Measurements from ENCODE around the gene DISC1.

Gene DISC1

GRCh38 chr1:231810415-231810814 lies 183.8 kb downstream of the DISC1 start:
- no peak for DNase-seq (ENCODE audit: low read depth in 2 of 2)

- no peak for DNase-seq (ENCODE audit: low read depth in 2 of 2)
Observed at GRCh38 chr1:231814021-231814420, 187.4 kb downstream of the DISC1 start.

DNA sequence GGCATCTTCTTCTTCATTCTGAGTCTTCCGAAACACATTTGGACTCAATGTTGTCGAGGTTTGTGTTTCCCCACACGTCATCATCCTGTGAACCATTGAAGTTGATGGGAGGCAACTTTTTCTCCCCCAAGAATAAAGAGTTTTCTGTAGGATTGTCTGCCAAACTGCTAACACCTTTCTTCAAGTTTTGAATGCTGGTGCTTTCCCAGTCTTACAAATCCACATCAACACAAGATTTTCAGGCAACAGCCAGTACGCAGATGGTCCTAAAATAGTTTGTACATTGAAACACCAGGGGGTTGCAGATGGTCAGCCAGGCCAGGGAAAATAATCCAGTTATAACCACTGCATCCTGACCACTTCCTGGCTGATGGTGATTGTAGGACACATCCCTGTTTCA lies 187.9 kb downstream of the DISC1 start:
- no peak for DNase-seq (ENCODE audit: low read depth in 2 of 2)

GRCh38 chr1:231817801-231818200 lies 191.2 kb downstream of the DISC1 start:
- DNase-seq (ENCODE audit: low read depth in 2 of 2) = no peak

DNA sequence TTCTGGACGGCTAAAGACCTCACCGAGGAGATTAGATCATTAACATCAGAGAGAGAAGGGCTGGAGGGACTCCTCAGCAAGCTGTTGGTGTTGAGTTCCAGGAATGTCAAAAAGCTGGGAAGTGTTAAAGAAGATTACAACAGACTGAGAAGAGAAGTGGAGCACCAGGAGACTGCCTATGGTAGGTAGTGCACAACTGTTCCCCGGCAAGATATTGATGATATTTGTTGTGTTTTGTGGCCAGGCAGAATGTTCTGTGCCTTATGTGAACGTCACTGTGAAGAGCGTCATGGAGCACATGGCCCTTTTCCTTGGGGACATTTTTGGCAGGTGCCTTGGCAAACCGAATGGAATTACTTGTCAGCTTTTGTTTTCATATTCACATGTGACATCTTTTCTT lies 191.7 kb downstream of the DISC1 start:
- no peak for DNase-seq (ENCODE audit: low read depth in 2 of 2)

GRCh38 chr1:231821281-231821680 lies 194.7 kb downstream of the DISC1 start:
- DNase-seq (ENCODE audit: low read depth in 2 of 2) = no peak

- DNase-seq (ENCODE audit: low read depth in 2 of 2) = no peak
Observed at GRCh38 chr1:231822041-231822440, 195.5 kb downstream of the DISC1 start.

GRCh38 chr1:231826566-231826965 lies 200.0 kb downstream of the DISC1 start:
- no peak for DNase-seq (ENCODE audit: low read depth in 2 of 2)

GRCh38 chr1:231827337-231828105 lies 200.9 kb downstream of the DISC1 start:
- no peak for DNase-seq (ENCODE audit: low read depth in 2 of 2)

- no peak for DNase-seq (ENCODE audit: low read depth in 2 of 2)
Observed at GRCh38 chr1:231828182-231828920, 201.8 kb downstream of the DISC1 start.

DNA sequence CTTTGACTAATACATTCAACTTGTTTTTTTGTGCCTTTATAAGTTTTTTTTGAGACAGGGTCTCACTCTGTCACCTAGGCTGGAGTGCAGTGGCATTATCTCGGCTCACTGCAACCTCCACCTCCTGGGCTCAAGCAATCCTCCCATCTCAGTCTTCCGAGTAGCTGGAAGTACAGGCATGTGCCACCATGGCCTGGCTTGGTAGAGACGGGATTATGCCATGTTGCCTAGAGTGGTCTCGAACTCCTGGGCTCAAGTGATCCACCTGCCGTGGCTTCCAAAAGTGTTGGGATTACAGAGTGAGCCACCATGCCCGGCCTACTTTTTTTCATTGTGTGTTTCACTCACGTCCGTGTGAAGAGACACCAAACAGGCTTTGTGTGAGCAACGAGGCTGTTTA lies 202.7 kb downstream of the DISC1 start:
- no peak for DNase-seq (ENCODE audit: low read depth in 2 of 2)

DNA sequence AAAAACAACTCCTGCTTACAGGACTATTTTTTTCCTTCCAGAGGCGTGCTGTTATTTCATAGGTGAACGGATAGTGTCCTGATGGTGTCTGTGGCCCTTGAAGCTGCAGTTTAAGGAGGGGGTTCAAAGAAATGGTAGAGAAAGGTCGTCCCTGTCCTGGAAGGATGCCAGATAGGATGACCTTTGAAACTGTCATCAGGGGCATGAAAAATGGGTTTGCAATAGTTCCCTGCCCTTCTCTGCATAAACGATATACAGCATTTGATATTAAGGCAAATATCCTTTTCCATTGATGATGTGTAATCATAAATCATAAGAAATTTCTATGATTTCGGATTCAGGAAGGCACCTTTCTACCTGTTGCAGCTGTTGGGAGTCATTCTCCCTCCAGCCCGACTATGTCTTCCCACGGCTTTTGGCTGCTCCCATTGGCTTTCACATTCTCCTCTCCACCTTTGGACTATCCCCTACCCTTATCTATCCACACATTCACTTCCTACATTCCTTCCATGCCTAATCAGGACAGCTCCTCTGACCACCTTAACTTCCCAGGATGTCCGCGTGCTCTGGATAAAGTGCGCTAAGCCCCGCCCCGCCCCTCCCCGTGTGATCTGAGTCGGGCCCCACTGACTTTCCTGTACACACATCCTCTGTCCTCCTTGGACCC lies 209.8 kb downstream of the DISC1 start:
- DNase-seq (ENCODE audit: low read depth in 2 of 2) = no peak

GRCh38 chr1:231838521-231838920 lies 211.9 kb downstream of the DISC1 start:
- no peak for DNase-seq (ENCODE audit: low read depth in 2 of 2)

- no peak for DNase-seq (ENCODE audit: low read depth in 2 of 2)
Observed at GRCh38 chr1:231839999-231840398, 213.4 kb downstream of the DISC1 start.

- no peak for DNase-seq (ENCODE audit: low read depth in 2 of 2)
Observed at GRCh38 chr1:231841616-231842344, 215.2 kb downstream of the DISC1 start.

- no peak for DNase-seq (ENCODE audit: low read depth in 2 of 2)
Observed at GRCh38 chr1:231842441-231842840, 215.9 kb downstream of the DISC1 start.

DNA sequence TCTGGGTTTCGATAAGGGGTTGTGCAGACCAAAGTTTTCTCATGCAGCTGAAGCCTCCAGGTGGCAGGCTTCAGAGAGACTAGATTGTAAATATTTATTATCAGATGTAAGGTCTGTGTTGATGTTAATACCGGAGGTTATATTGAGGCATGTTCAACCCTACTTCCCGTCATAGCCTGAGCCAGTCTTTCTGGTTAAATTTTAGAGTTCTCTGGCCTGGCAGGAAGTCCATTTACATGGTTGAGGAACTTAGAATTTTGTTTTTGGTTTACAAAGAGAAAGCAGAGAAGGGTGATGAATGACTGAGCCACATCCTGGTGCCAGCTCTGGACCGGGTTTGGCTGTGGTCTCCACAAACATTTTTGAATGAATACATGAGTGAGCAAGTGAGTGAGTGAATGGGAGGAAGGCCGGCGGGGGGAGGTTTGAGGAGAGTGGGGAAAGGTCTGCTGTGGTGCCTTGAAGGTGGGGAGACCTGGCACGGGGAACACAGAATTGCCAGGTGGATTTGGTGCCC lies 218.5 kb downstream of the DISC1 start:
- no peak for DNase-seq (ENCODE audit: low read depth in 2 of 2)

DNA sequence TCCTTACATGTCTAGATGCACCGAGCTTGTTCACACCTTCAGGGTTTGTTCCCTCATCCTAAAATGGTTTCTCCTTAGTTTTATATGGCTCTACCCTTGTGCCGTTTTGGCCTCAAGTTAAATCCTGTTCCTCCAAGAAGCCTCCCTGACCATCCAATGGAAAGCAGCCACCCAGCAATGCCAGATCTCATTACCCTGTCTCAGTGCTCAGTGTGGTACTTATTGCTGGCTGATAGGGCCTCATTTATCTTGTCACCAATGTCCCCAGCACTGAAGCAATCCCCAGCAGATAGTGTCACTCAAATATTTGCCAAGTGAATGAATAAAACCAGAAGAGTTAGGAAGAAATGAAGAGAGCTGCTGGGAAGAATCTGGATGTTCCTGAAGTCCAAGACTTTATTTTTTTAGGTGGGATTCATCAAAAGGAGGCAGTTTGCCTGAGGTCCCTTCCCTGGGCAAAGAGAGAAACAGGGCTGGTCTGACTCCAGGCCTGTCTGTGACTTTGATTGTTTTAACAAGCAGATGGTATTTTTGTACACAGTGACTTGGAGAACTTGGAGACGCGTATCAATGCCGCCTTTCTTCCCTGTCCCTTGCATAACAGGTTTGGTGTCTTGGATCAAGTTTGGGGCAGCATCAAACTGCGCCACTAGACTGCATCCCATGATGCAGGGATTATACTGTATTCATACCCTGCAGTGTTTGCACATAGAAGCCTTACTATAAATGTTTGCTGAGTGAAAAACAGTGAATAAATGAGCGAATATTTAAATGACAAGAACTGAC lies 221.2 kb downstream of the DISC1 start:
- DNase-seq (ENCODE audit: low read depth in 2 of 2) = no peak

DNA sequence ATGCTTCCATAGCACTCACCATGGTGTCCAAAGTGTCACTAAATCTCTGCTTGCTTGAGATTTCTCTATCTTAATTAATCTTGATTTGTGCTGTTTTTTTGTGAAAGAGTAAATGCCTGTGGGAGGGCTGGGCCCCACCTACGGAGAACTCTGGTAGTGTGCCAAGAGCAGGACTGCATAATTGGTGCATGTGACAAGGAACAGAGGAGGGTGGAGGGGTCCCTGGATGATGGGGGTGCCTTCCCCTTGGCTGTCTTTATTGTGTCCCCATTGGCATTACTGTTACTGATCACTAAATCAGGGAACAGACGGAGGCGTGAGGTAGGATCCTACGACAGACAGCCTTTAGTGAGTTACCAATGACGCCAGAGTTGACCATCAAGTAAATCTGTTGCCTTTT lies 223.4 kb downstream of the DISC1 start:
- DNase-seq (ENCODE audit: low read depth in 2 of 2) = no peak

DNA sequence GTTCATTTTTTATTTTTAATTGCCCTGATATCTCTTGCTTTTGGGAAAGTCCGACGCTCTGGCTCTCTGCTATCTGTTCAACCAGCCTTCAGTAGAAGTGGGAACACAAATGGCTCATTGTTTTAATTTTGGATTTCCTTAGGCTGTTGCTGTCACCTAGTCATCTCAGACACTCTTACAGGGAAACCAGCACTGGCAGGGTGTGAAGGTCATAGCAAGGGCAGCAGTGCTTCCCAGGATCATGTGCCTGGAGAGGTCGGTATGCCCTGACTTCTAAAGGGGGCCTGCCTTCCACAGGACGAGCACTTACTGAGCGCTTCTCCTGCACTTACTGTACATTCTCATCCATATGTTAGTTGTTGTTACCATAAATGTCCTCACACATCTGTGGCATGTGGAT lies 224.2 kb downstream of the DISC1 start:
- no peak for DNase-seq (ENCODE audit: low read depth in 2 of 2)

- DNase-seq (ENCODE audit: low read depth in 2 of 2) = no peak
Observed at GRCh38 chr1:231853588-231854207, 227.1 kb downstream of the DISC1 start.
